Measurements from ENCODE around the gene MAPK9. TPM values are rescaled to one million over a fixed set of nuclear protein-coding genes. Genes with fewer than 3 reads are reported as not detected.

The MAPK9 gene
- total and polyA plus RNA-seq, 9 of the 15 experiments (the other 6 are each of a cell fraction or from before 2014, with no cell fraction given): 4.8 to 58.0 (median 29.9) TPM

DNA sequence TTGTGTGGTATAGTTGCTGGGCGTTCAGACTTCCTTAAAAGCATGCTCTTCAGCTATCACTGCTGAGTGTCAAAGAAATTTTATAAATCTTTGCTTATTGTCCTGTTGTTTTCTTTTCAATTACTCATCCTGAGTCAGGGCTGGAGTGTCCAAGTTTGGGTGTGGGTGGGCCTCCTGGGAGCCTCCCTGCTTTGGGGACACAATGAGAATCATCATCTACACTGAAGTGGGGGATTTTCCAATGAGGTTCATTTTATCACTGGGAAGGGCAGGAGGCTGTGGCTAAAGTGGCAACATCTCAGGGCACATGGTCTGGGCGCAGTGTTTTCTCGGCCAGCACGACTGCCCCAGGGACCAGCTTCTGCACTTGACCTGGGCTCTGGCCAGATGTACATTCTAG, 41.8 kb upstream of the MAPK9 start (continued):
- TF ChIP-seq HOXB6 (CRISPR knock-in tag; IDR thresholded peaks at IDR 0.05; ENCODE audit: borderline replicate concordance) (no peak), ZBED1 (IDR thresholded peaks at IDR 0.05) (no peak), HLTF (IDR thresholded peaks at IDR 0.05) (no peak), MED1 (CRISPR knock-in tag; IDR thresholded peaks at IDR 0.05; ENCODE audit: borderline replicate concordance) (no peak), GTF2A2 (tag; IDR thresholded peaks at IDR 0.05) (no peak)

- no peaks in the 10 kb centered on the region for H3K9me3 ChIP-seq (replicated peaks; ENCODE audit: control insufficient read depth, insufficient read depth, low read depth, low read length)
- TF ChIP-seq, protein P1, sequence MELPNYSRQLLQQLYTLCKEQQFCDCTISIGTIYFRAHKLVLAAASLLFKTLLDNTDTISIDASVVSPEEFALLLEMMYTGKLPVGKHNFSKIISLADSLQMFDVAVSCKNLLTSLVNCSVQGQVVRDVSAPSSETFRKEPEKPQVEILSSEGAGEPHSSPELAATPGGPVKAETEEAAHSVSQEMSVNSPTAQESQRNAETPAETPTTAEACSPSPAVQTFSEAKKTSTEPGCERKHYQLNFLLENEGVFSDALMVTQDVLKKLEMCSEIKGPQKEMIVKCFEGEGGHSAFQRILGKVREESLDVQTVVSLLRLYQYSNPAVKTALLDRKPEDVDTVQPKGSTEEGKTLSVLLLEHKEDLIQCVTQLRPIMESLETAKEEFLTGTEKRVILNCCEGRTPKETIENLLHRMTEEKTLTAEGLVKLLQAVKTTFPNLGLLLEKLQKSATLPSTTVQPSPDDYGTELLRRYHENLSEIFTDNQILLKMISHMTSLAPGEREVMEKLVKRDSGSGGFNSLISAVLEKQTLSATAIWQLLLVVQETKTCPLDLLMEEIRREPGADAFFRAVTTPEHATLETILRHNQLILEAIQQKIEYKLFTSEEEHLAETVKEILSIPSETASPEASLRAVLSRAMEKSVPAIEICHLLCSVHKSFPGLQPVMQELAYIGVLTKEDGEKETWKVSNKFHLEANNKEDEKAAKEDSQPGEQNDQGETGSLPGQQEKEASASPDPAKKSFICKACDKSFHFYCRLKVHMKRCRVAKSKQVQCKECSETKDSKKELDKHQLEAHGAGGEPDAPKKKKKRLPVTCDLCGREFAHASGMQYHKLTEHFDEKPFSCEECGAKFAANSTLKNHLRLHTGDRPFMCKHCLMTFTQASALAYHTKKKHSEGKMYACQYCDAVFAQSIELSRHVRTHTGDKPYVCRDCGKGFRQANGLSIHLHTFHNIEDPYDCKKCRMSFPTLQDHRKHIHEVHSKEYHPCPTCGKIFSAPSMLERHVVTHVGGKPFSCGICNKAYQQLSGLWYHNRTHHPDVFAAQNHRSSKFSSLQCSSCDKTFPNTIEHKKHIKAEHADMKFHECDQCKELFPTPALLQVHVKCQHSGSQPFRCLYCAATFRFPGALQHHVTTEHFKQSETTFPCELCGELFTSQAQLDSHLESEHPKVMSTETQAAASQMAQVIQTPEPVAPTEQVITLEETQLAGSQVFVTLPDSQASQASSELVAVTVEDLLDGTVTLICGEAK (IDR thresholded peaks at IDR 0.05): no peak
- TF ChIP-seq, protein P1 (CRISPR knock-in tag; IDR thresholded peaks at IDR 0.05): no peak
- TF ChIP-seq SAFB (IDR thresholded peaks at IDR 0.05; ENCODE audit: borderline replicate concordance, low read depth, low read length) (no peak), TAL1 (IDR thresholded peaks at IDR 0.05) (no peak)
- in situ Hi-C loops (cut with MboI): no loop called here
- H3K9ac ChIP-seq (ENCODE audit: insufficient read depth in 1 of 2, low read depth in 2 of 2, low read length in 2 of 2): no peak overlapping the region
- no peaks in the 10 kb centered on the region for H3K36me3 ChIP-seq (ENCODE audit: control insufficient read depth, insufficient read depth, low read length)
- no peak overlapping the region for H3K27ac ChIP-seq (ENCODE audit: extremely low read depth, low read depth, low read length)
- H3K27me3 ChIP-seq (ENCODE audit: control insufficient read depth in 2 of 2, insufficient read depth in 2 of 2, low read length in 2 of 2): peaks cover 34 to 69% of the 10 kb centered on the region in 2 experiments
- 2% methylated on average over 3 of the region's 3 CpGs for WGBS (ENCODE audit: insufficient coverage, low coverage, missing lambda C conversion rate)
- peaks cover 10 to 12% of the 10 kb centered on the region in 2 experiments; a peak in 4 of 5 replicates for H3K4me1 ChIP-seq (replicated peaks in 1 of 2; ENCODE audit: control insufficient read depth in 2 of 2, insufficient read depth in 2 of 2, low read length in 2 of 2)
- H2AFZ ChIP-seq (ENCODE audit: low read depth, low read length): no peak overlapping the region
- H3K4me2 ChIP-seq (ENCODE audit: insufficient read depth, low read length): no peak overlapping the region
- peaks cover 2% of the 10 kb centered on the region for H3K9me1 ChIP-seq (ENCODE audit: control insufficient read depth, insufficient read depth, low read length)
- H4K20me1 ChIP-seq (replicated peaks; ENCODE audit: control insufficient read depth, insufficient read depth, low read length): peaks cover 11% of the 10 kb centered on the region
- no peak for DNase-seq (ENCODE audit: extremely low read depth in 1 of 4, low spot score in 3 of 4)
- intact Hi-C loops (cut with micrococcal nuclease): no loop called here
- no peak overlapping the region for H3K4me3 ChIP-seq
- BruUV-seq (replicated peaks): no TSS peak
- no peak for FAIRE-seq
- CTCF ChIA-PET (ENCODE audit: low intra/inter-chr PET ratio): no interaction called here
- POLR2A ChIA-PET: interaction anchor here (0.5 to 0.6 kb wide), 2 partner anchors 134 to 590 kb away, joined by 3 read pairs; no protein-coding TSS in a partner anchor
- H3K79me2 ChIP-seq (ENCODE audit: control insufficient read depth, insufficient read depth, low read length): no peaks in the 10 kb centered on the region
- no peak for ATAC-seq
Measured at GRCh38 chr5:180332861-180333260, 41.0 kb upstream of the MAPK9 start.

All from K562 (cell line).